Mesendoderm (in vitro differentiated cells): ENCODE results near the gene GRM7.

Source experiments
- DNase-seq: peaks from one replicate; pipeline ENCODE4 v3.0.0; 2013
- H2AK5ac ChIP-seq: 2 replicates; pipeline ENCODE4 v1.6.1; 2013; ENCODE audit warnings: low read length, inconsistent platforms
- H2BK120ac ChIP-seq: 2 replicates; pipeline ENCODE4 v1.6.1; 2013; ENCODE audit warnings: low read depth, mild to moderate bottlenecking, low read length, moderate library complexity, mixed read lengths
- H2BK15ac ChIP-seq: replicated peaks from 2 replicates; pipeline ENCODE4 v1.6.1; 2013; ENCODE audit warnings: low read depth, mild to moderate bottlenecking, moderate library complexity
- H2BK5ac ChIP-seq: 2 replicates; pipeline ENCODE4 v1.6.1; 2013; ENCODE audit warnings: low read length, inconsistent platforms
- H3K18ac ChIP-seq: 2 replicates; pipeline ENCODE4 v1.6.1; 2013; ENCODE audit warnings: mild to moderate bottlenecking, low read length, mixed read lengths
- H3K23ac ChIP-seq: one replicate; pipeline ENCODE4 v1.6.1; 2013; ENCODE audit warnings: low read length
- H3K27ac ChIP-seq: 2 replicates; pipeline ENCODE4 v1.5.1; 2013; ENCODE audit warnings: low read depth, mild to moderate bottlenecking, inconsistent platforms, low read length, moderate library complexity
- H3K27me3 ChIP-seq: 2 replicates; pipeline ENCODE4 v1.6.1; 2013; ENCODE audit warnings: low read length, control low read depth, mild to moderate bottlenecking, inconsistent platforms; ENCODE audit not compliant: insufficient read depth, poor library complexity
- H3K36me3 ChIP-seq: 2 replicates; pipeline ENCODE4 v1.6.1; 2013; ENCODE audit warnings: low read length, inconsistent platforms; ENCODE audit not compliant: control insufficient read depth, insufficient read depth
- H3K4ac ChIP-seq: one replicate; pipeline ENCODE4 v1.6.1; 2013; ENCODE audit warnings: low read depth, mild to moderate bottlenecking, low read length, moderate library complexity
- H3K4me1 ChIP-seq: 2 replicates; pipeline ENCODE4 v1.6.1; 2013; ENCODE audit warnings: low read depth, low read length, inconsistent platforms; ENCODE audit not compliant: control insufficient read depth
- H3K4me2 ChIP-seq: 2 replicates; pipeline ENCODE4 v1.6.1; 2013; ENCODE audit warnings: low read length
- H3K4me3 ChIP-seq: 2 replicates; pipeline ENCODE4 v1.5.1; 2013; ENCODE audit warnings: mild to moderate bottlenecking, low read length
- H3K56ac ChIP-seq: one replicate; pipeline ENCODE4 v1.6.1; 2013; ENCODE audit warnings: low read length
- H3K79me1 ChIP-seq: 2 replicates; pipeline ENCODE4 v1.6.1; 2013; ENCODE audit warnings: low read length, inconsistent platforms
- H3K79me2 ChIP-seq: 2 replicates; pipeline ENCODE4 v1.6.1; 2013; ENCODE audit warnings: mild to moderate bottlenecking, low read length; ENCODE audit not compliant: control insufficient read depth, insufficient read depth
- H3K9ac ChIP-seq: 2 replicates; pipeline ENCODE4 v1.6.1; 2013; ENCODE audit warnings: low read length, inconsistent platforms
- H4K5ac ChIP-seq: one replicate; pipeline ENCODE4 v1.6.1; 2013; ENCODE audit warnings: low read length
- H4K8ac ChIP-seq: one replicate; pipeline ENCODE4 v1.6.1; 2013; ENCODE audit warnings: low read depth, mild to moderate bottlenecking, control low read depth, low read length, moderate library complexity
- WGBS: extraction: QIAGEN DNeasy Blood & Tissue Kit; methylation state at CpG from one replicate; pipeline ENCODE4 v1.1.7; 2013; ENCODE audit warnings: low lambda C conversion rate, missing lambda C conversion rate; ENCODE audit not compliant: insufficient coverage; ENCODE audit errors: extremely low coverage; 5-methylcytosine and 5-hydroxymethylcytosine counted together

GRM7 gene

GRCh38 chr3:7788881-7789280 lies 928.0 kb downstream of the GRM7 start:
- Histone ChIP-seq H4K5ac (no peak overlapping the region), H3K79me1 (no peaks in the 10 kb centered on the region)
- no CpG with 5 or more reads among the region's 1 CpG for WGBS

GRCh38 chr3:7789324-7789723 lies 928.4 kb downstream of the GRM7 start:
- H3K27ac ChIP-seq = peak overlapping the region; percentile 47
- no peak overlapping the region for H2BK120ac ChIP-seq
- H3K18ac ChIP-seq = peak overlapping the region; percentile 60
- H3K79me2 ChIP-seq = no peaks in the 10 kb centered on the region
- H3K4me2 ChIP-seq = no peak overlapping the region
- H2BK15ac ChIP-seq = no peak overlapping the region
- H3K4me3 ChIP-seq = no peak overlapping the region
- H3K36me3 ChIP-seq = no peaks in the 10 kb centered on the region
- H3K23ac ChIP-seq = no peak overlapping the region
- no peak overlapping the region for H4K5ac ChIP-seq
- H3K79me1 ChIP-seq = no peaks in the 10 kb centered on the region
- H3K9ac ChIP-seq = no peak overlapping the region
- H2AK5ac ChIP-seq = no peak overlapping the region
- no peak overlapping the region for H3K4ac ChIP-seq
- H2BK5ac ChIP-seq = no peak overlapping the region
- peaks cover 13% of the 10 kb centered on the region for H3K4me1 ChIP-seq
- H3K27me3 ChIP-seq = no peaks in the 10 kb centered on the region
- H4K8ac ChIP-seq = no peak overlapping the region
- DNase-seq = no peak
- no CpG with 5 or more reads among the region's 7 CpGs for WGBS
- no peak overlapping the region for H3K56ac ChIP-seq

More at GRCh38 chr3:7788881-7789280, 928.0 kb downstream of the GRM7 start:
- H3K4me2 ChIP-seq = no peak overlapping the region
- H3K18ac ChIP-seq = peak overlapping the region; percentile 60
- no peak overlapping the region for H3K4ac ChIP-seq
- no peak overlapping the region for H2BK5ac ChIP-seq
- H3K27me3 ChIP-seq = no peaks in the 10 kb centered on the region
- H3K27ac ChIP-seq = peak overlapping the region; percentile 60
- no peak overlapping the region for H3K4me3 ChIP-seq
- H3K56ac ChIP-seq = peak overlapping the region; percentile 30
- DNase-seq = no peak
- H3K79me2 ChIP-seq = no peaks in the 10 kb centered on the region
- H2AK5ac ChIP-seq = no peak overlapping the region
- H4K8ac ChIP-seq = no peak overlapping the region
- no peak overlapping the region for H2BK15ac ChIP-seq
- H3K23ac ChIP-seq = no peak overlapping the region
- no peak overlapping the region for H2BK120ac ChIP-seq
- no peak overlapping the region for H3K9ac ChIP-seq
- peaks cover 13% of the 10 kb centered on the region for H3K4me1 ChIP-seq
- H3K36me3 ChIP-seq = no peaks in the 10 kb centered on the region

DNA sequence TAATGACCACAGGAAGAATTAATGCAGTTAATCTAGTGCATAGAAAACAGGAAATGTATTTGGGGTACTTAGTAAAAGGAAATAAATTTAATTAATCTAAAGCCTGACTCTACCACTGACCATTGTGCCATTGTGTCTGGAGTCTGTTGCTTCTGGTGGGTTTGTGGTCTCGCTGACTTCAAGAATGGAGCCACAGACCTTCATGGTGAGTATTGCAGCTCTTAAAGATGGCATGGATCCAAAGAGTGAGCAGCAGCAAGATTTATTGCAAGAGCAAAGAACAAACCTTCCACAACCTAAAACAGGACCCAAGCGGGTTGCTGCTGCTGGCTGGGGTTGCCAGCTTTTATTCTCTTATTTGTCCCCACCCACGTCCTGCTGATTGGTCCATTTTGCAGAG lies 929.2 kb downstream of the GRM7 start:
- H3K23ac ChIP-seq = no peak overlapping the region
- no peak overlapping the region for H2BK120ac ChIP-seq
- no peak overlapping the region for H2BK15ac ChIP-seq
- no CpG with 5 or more reads among the region's 3 CpGs for WGBS
- no peaks in the 10 kb centered on the region for H3K79me2 ChIP-seq
- no peak overlapping the region for H2BK5ac ChIP-seq
- no peaks in the 10 kb centered on the region for H3K36me3 ChIP-seq
- no peak overlapping the region for H3K9ac ChIP-seq
- no peak overlapping the region for H3K4me2 ChIP-seq
- no peak overlapping the region for H2AK5ac ChIP-seq
- no peak for DNase-seq
- no peak overlapping the region for H3K4me3 ChIP-seq
- H4K5ac ChIP-seq = no peak overlapping the region
- no peak overlapping the region for H3K18ac ChIP-seq
- no peak overlapping the region for H4K8ac ChIP-seq
- no peaks in the 10 kb centered on the region for H3K79me1 ChIP-seq
- no peak overlapping the region for H3K56ac ChIP-seq
- H3K4me1 ChIP-seq = peaks cover 13% of the 10 kb centered on the region
- H3K27ac ChIP-seq = no peak overlapping the region
- H3K27me3 ChIP-seq = no peaks in the 10 kb centered on the region
- no peak overlapping the region for H3K4ac ChIP-seq
